ENCODE measurements around the gene CDC42EP4. TPM values are rescaled to one million over a fixed set of nuclear protein-coding genes. Genes with fewer than 3 reads are reported as not detected.

The CDC42EP4 gene
- total RNA-seq, 2 donors from 2014 or later, result 35.4 to 56.0 TPM

GRCh38 chr17:73304971-73305812, 6.6 kb downstream of the CDC42EP4 start:
- no peaks in the 10 kb centered on the region for H3K9me3 ChIP-seq
- peak overlapping the region; percentile 25 to 39 for H3K4me3 ChIP-seq
- no peaks in the 10 kb centered on the region for H3K36me3 ChIP-seq
- no peaks in the 10 kb centered on the region for H3K27me3 ChIP-seq
- TF ChIP-seq CTCF (IDR thresholded peaks at IDR 0.05), result peak in 1 of 2 donors; percentile 53
- peak overlapping the region; percentile 98 to 99 for H3K27ac ChIP-seq
- DNase-seq (ENCODE audit: low spot score), result peak; percentile 91
- H3K4me1 ChIP-seq, result peaks cover 0 to 89% of the 10 kb centered on the region in 2 donors

- Histone ChIP-seq H3K4me3 (peak overlapping the region in 1 of 2 donors; percentile 39), H3K27me3 (no peaks in the 10 kb centered on the region), H3K4me1 (peaks cover 0 to 89% of the 10 kb centered on the region in 2 donors), H3K27ac (peak overlapping the region; percentile 98 to 99), H3K9me3 (no peaks in the 10 kb centered on the region), H3K36me3 (no peaks in the 10 kb centered on the region)
- TF ChIP-seq CTCF (IDR thresholded peaks at IDR 0.05), result no peak
- DNase-seq (ENCODE audit: low spot score), result no peak
These were observed 7.4 kb downstream of the CDC42EP4 start for GRCh38 chr17:73304438-73304837.

GRCh38 chr17:73302189-73302588, 9.6 kb downstream of the CDC42EP4 start:
- H3K9me3 ChIP-seq, result no peaks in the 10 kb centered on the region
- no peak for DNase-seq (ENCODE audit: low spot score)
- TF ChIP-seq CTCF (IDR thresholded peaks at IDR 0.05), result no peak
- H3K27ac ChIP-seq, result no peak overlapping the region
- H3K4me3 ChIP-seq, result no peak overlapping the region
- H3K27me3 ChIP-seq, result no peaks in the 10 kb centered on the region
- no peaks in the 10 kb centered on the region for H3K36me3 ChIP-seq
- H3K4me1 ChIP-seq, result peaks cover 0 to 85% of the 10 kb centered on the region in 2 donors

- Histone ChIP-seq H3K4me1 (peaks cover 0 to 77% of the 10 kb centered on the region in 2 donors), H3K9me3 (no peaks in the 10 kb centered on the region), H3K27ac (no peak overlapping the region), H3K27me3 (no peaks in the 10 kb centered on the region), H3K4me3 (no peak overlapping the region), H3K36me3 (no peaks in the 10 kb centered on the region)
- no peak for DNase-seq (ENCODE audit: low spot score)
- no peak for TF ChIP-seq CTCF (IDR thresholded peaks at IDR 0.05)
These were observed 10.4 kb downstream of the CDC42EP4 start for GRCh38 chr17:73301369-73301768.

GRCh38 chr17:73300392-73300791, 11.4 kb downstream of the CDC42EP4 start:
- Histone ChIP-seq H3K27me3 (no peaks in the 10 kb centered on the region), H3K4me3 (no peak overlapping the region), H3K27ac (peak overlapping the region in 1 of 2 donors; percentile 39), H3K4me1 (peaks cover 0 to 71% of the 10 kb centered on the region in 2 donors), H3K36me3 (no peaks in the 10 kb centered on the region), H3K9me3 (no peaks in the 10 kb centered on the region)
- no peak for TF ChIP-seq CTCF (IDR thresholded peaks at IDR 0.05)
- no peak for DNase-seq (ENCODE audit: low spot score)

Data from right atrium auricular region (tissue), 2 donors.